Mucosa of descending colon (tissue), 3 donors: Measurements from ENCODE around the gene NRCAM. TPM values are rescaled to one million over a fixed set of nuclear protein-coding genes. Genes with fewer than 3 reads are reported as not detected.

Source experiments
- ATAC-seq: fragments of 200-7000 bp; cut with Tn5 transposase; one replicate; pipeline ENCODE4 v1.9.1; 2020; ENCODE audit warnings: mild to moderate bottlenecking, moderate library complexity
- DNase-seq, 3 donors: peaks; one replicate each; pipeline ENCODE4 v3.0.0-alpha.2; 2020
- H3K36me3 ChIP-seq: fragments of 200-600 bp; one replicate; pipeline ENCODE4 v1.8.0; 2021; ENCODE audit warnings: low read depth, mild to moderate bottlenecking
- H3K4me1 ChIP-seq: fragments of 200-600 bp; one replicate; pipeline ENCODE4 v1.8.0; 2021; ENCODE audit warnings: low read depth, mild to moderate bottlenecking
- H3K4me3 ChIP-seq: fragments of 200-600 bp; one replicate; pipeline ENCODE4 v1.8.0; 2021; ENCODE audit warnings: mild to moderate bottlenecking
- H3K9me3 ChIP-seq: fragments of 200-600 bp; one replicate; pipeline ENCODE4 v1.8.0; 2021; ENCODE audit warnings: mild to moderate bottlenecking
- intact Hi-C, 2 donors: fragments of 100-400 bp; cut with DNase I in 1 of 2; cut with micrococcal nuclease in 1 of 2; formaldehyde crosslinking; loops; one replicate each; pipeline versions ENCODE4 v1.11.0 to v1.11.1; 2022; cut with DNase I, micrococcal nuclease
- total RNA-seq, 3 donors: library from RNA; stranded (reverse); fragmentation: NEBNext Ultra II Directional in 2 of 3; extraction: Animal tissue kit (Norgen Biotek cat#: 25700) in 2 of 3; gene quantifications; one replicate each; pipeline versions ENCODE4 v1.2.1 to v1.2.4, GENCODE V29; 2021 to 2023
- TF ChIP-seq, protein P1 (sequence below): fragments of 200-600 bp; IDR thresholded peaks from one replicate; pipeline ENCODE4 v1.8.0; 2022; ENCODE audit warnings: antibody characterized with exemption, mild to moderate bottlenecking
- donor health status: DM: no; HTN: no; CAD: no; lungs with moderate emphysema.
- donor health status: DM: no; HTN: no; CAD: no.
- donor health status: DM: no; HTN: yes; CAD: no.

The NRCAM gene
- total RNA-seq, 3 donors from 2014 or later = 1.0 to 3.4 (median 2.3) TPM

DNA sequence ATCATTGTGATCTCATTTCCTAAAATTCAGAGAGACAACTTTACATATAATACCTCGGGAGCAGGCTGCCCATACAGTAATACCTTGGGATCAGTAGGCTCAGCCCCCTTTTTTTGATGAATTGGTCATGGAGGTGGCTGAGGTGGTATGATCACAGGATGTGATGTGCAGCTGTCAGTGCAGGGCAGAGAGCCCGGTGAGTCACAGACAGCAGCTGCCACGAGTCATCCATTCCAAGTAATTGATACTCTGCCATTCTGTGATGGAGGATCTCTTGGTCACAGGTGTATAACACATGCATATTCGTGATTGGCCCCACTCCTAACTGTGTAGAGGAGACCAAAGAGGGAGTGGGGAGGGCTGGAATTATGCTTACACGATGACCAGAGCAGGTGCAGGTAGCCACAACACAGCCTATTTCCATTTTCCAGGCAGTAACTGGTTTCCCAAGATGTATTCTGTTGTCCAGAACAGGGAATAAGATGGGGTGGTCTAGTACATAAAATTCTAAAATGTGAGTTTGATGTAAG is 14.1 kb downstream of the NRCAM start:
- Histone ChIP-seq H3K9me3 (no peaks in the 10 kb centered on the region), H3K4me3 (no peak overlapping the region), H3K36me3 (no peaks in the 10 kb centered on the region), H3K4me1 (no peaks in the 10 kb centered on the region)
- ATAC-seq (no peak), DNase-seq (no peak)
- intact Hi-C loops = no loop called here
- TF ChIP-seq, protein P1, sequence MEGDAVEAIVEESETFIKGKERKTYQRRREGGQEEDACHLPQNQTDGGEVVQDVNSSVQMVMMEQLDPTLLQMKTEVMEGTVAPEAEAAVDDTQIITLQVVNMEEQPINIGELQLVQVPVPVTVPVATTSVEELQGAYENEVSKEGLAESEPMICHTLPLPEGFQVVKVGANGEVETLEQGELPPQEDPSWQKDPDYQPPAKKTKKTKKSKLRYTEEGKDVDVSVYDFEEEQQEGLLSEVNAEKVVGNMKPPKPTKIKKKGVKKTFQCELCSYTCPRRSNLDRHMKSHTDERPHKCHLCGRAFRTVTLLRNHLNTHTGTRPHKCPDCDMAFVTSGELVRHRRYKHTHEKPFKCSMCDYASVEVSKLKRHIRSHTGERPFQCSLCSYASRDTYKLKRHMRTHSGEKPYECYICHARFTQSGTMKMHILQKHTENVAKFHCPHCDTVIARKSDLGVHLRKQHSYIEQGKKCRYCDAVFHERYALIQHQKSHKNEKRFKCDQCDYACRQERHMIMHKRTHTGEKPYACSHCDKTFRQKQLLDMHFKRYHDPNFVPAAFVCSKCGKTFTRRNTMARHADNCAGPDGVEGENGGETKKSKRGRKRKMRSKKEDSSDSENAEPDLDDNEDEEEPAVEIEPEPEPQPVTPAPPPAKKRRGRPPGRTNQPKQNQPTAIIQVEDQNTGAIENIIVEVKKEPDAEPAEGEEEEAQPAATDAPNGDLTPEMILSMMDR = no peak

DNA sequence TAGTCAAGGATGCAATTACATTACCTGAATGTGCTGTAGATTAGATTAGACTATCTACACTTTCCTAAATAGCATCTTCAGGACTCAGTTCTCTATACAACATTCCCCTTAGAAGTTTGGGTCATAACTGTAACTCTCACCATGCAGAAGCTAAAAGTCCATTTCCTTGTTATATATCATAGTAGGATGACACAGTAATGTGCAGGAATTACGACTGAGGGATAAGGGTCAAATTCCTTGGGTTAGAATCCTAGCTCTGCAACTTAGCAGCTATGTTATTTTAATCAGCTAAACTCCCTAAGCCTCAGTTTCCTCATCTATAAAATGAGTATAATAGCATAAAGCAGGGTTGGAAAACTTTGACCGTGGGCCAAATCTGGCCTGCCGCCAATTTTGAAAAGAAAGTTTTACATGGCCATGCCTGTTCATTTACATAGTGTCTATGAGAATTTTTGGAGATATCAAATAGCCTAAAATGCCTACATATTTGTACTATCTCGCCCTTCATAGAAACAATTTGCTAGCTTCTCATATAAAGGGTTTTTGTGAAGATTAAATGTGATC is 14.8 kb downstream of the NRCAM start:
- no peak overlapping the region for H3K4me3 ChIP-seq
- ATAC-seq (no peak), DNase-seq (no peak)
- intact Hi-C loops = no loop called here
- TF ChIP-seq, protein P1 = no peak
- no peaks in the 10 kb centered on the region for H3K36me3 ChIP-seq
- no peaks in the 10 kb centered on the region for H3K4me1 ChIP-seq
- no peaks in the 10 kb centered on the region for H3K9me3 ChIP-seq

DNA sequence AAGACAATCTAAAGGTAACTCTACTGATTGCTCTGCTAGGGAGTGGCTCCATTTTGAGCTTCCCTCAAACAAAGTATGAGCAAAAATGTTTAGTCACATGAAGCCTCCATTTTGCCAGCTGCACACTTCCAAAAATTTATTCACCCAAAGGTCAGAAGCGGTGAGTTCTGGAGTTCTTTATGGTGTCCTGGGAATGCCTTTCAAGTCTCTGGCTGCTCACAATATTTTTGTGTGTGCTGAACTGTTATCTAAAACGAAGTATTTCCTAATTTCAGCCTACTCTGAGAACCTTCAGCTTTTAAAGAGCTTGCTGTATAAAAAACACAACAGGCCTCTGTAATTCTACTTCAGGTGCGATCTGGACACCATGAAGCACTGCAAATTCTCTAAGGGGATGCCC is 15.6 kb downstream of the NRCAM start:
- H3K4me3 ChIP-seq = no peak overlapping the region
- TF ChIP-seq, protein P1 = no peak
- no peaks in the 10 kb centered on the region for H3K36me3 ChIP-seq
- intact Hi-C loops = no loop called here
- DNase-seq = no peak
- H3K9me3 ChIP-seq = no peaks in the 10 kb centered on the region
- H3K4me1 ChIP-seq = no peaks in the 10 kb centered on the region
- no peak for ATAC-seq

DNA sequence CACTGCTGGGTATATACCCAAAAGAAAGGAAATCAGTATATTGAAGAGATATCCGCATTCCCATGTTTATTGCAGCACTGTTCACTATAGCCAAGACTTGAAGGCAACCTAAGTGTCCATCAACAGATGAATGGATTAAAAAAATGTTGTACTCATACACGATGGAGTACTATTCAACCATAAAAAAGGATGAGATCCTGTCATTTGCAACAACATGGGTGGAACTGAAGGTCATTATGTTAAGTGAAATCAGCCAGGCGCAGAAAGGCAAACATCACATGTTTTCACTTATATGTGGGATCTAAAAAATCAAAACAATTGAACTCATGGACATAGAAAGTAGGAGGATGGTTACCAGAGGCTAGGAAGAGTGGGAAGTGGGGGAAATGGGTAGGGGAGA is 19.3 kb downstream of the NRCAM start:
- intact Hi-C loops = no loop called here
- H3K4me3 ChIP-seq = no peak overlapping the region
- ATAC-seq (no peak), DNase-seq (no peak)
- H3K9me3 ChIP-seq = no peaks in the 10 kb centered on the region
- no peaks in the 10 kb centered on the region for H3K36me3 ChIP-seq
- no peaks in the 10 kb centered on the region for H3K4me1 ChIP-seq
- TF ChIP-seq, protein P1 = no peak

DNA sequence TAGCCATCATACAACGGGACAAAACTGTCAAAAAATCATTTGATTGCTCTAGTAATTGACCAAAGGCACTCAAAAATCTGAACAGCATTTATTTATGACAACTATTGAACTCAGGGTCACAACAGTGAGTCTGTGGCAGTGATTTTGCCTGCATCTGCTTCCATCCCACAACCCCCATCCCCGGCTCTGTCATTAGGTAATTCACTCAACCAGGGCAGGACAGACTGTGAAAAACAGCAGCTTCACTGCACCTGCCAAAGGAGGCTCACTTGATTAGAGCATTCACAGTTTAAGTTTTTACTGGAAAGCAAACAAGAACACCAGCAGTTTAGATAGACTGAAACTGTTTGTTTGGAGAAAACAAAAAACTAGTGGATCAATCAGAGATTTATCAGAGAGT is 22.2 kb downstream of the NRCAM start:
- Histone ChIP-seq H3K36me3 (no peaks in the 10 kb centered on the region), H3K4me3 (no peak overlapping the region), H3K4me1 (no peaks in the 10 kb centered on the region), H3K9me3 (no peaks in the 10 kb centered on the region)
- no peak for ATAC-seq
- DNase-seq = no peak
- intact Hi-C loops = no loop called here
- TF ChIP-seq, protein P1 = no peak

DNA sequence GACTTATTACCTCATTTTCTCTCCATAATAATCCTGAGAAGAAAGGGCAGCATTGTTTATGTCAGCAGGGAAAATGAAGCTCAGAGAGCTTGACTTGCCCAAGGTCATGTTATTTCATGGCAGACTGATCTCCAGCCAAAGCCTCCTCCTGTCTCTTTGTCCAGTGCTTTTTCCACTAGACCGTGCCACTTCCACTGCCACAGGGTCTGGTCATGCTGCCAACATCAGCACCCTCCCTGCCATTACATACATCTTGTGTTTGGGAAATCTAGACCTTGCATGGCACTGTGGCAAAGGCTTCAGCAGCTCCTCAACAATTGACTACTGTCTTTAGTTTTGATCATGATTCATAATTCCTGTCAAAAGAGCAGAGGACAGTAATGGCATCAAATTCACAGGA is 25.1 kb downstream of the NRCAM start:
- no peak overlapping the region for H3K4me3 ChIP-seq
- TF ChIP-seq, protein P1 = no peak
- no peaks in the 10 kb centered on the region for H3K9me3 ChIP-seq
- ATAC-seq = no peak
- DNase-seq = no peak
- no peaks in the 10 kb centered on the region for H3K4me1 ChIP-seq
- intact Hi-C loops = no loop called here
- no peaks in the 10 kb centered on the region for H3K36me3 ChIP-seq
